LoVo (cell line): ENCODE measurements around the gene ALG13.
"Not testable (repeated sequence)": the region's sequence is repeated elsewhere in the genome, so short reads cannot be mapped to it uniquely, and the experiment has no call there.

Experiments used
- DNase-seq: peaks from one replicate; pipeline ENCODE4 v3.0.0-alpha.2; 2016; ENCODE audit warnings: low spot score

Gene ALG13

DNA sequence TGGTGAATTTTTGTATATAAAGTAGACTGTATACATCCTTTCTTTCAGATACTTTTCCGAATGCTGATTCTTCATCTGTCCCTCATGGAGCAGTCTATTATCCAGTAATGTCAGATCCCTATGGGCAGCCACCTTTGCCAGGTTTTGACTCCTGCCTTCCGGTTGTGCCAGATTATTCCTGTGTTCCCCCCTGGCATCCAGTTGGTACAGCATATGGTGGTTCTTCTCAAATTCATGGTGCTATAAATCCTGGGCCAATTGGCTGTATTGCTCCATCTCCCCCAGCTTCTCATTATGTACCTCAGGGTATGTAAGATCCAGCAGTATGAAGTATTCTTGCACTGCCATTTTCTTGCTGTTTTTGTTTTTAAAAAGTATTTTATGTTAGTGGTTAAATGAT, 78.7 kb downstream of the ALG13 start:
- no peak for DNase-seq

DNA sequence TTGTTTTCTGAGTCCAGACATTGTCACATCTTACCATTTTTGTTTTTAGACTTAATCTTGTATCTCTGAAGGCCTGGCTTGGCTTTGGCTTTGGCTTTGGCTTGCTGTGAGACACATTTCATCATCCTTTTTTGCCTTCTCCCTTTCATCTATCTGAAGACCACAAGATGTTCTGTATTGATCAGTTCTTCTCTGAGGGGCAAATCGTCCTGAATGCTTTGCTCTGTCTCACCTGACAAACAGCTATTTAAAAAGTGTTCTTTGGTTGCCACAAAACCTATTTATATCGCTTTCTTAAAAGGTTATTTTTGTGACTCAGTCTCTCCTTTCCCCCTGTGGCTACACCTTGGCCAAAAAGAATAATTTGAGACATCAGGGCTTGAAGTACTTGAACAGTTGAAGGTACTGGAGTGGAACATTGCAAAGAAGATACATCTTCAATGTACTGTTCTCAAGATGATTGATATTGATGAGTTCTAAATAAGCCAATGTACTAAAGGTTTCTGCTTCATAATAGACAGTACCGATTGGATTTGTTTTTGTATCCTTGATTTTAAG, 80.7 kb downstream of the ALG13 start:
- DNase-seq = no peak

DNA sequence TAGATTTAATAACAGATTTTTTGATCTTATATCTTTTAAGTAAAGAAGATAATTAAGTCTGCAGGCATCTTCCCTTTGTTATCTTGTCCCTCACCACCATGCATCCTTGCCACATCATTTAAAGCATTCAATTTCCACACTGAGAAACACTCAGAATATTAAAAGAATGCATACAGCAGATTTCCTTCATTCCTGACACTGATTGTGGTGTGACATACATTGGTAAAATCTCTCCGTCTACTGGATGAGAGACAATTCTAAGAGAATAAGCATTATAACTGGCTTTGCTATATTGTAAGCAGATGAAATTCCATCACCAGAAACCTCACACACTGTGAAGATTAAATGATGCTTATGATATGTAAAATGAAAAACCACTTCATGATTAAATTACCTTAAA, 97.6 kb downstream of the ALG13 start:
- no peak for DNase-seq

DNA sequence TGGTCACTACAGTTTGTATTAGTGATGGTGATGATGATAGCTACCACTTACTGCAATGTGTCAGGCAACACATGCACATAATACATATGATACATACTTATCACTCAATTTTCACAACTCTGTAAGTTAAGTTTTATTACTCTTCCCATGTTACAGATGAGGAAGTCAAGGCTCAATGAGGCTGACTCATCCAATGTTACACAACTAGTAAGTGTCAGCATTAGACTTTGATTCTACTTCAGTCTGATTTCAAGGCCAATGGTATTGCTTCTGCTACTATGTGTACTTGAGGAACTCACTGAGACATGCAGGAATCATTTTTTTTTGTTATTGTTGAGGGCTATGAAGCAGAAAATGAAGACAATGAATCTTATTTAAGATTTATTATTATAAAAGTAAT, 98.6 kb downstream of the ALG13 start:
- no peak for DNase-seq

DNA sequence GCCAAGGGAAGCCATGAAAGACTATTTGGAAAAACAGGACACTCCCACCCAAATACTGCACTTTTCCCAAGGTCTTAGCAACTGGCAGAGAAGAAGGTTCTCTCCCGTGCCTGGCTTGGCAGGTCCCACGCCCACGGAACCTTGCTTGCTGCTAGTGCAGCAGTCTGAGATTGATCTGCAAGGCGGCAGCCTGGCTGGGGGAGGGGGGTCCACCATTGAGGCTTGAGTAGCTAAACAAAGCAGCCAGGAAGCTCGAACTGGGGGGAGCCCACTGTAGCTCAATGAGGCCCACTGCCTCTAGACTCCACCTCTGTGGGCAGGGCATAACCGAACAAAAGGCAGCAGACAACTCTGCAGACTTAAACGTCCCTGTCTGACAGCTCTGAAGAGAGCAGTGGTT, 103.7 kb downstream of the ALG13 start:
- DNase-seq = no peak

DNA sequence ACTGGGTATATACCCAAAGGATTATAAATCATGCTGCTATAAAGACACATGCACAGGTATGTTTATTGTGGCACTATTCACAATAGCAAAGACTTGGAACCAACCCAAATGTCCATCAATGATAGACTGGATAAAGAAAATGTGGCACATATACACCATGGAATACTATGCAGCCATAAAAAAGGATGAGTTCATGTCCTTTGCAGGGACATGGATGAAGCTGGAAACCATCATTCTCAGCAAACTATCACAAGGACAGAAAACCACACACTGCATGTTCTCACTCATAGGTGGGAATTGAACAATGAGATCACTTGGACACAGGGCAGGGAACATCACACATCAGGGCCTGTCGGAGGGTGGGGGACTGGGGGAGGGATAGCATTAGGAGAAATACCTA, 109.1 kb downstream of the ALG13 start:
- not testable (repeated sequence) for DNase-seq
